Mesothelial cell of epicardium (in vitro differentiated cells): Measurements from ENCODE around the gene PLA2G1B. TPM values are rescaled to one million over a fixed set of nuclear protein-coding genes. Genes with fewer than 3 reads are reported as not detected.
"Not testable (repeated sequence)": the region's sequence is repeated elsewhere in the genome, so short reads cannot be mapped to it uniquely, and the experiment has no call there.

Experiments used
- DNase-seq, 2 experiments: peaks; one replicate each; pipeline ENCODE4 v3.0.0; 2021; ENCODE audit warnings: low spot score in 2 of 2; ENCODE audit not compliant: unreplicated experiment in 2 of 2
- H3K27ac Mint-ChIP-seq: 2 replicates; pipeline ENCODE4 v1.8.0; 2021; ENCODE audit warnings: mixed read lengths
- H3K27me3 Mint-ChIP-seq: 2 replicates; pipeline ENCODE4 v1.8.0; 2021; ENCODE audit warnings: low read depth, mixed read lengths
- H3K36me3 Mint-ChIP-seq: 2 replicates; pipeline ENCODE4 v1.8.0; 2021; ENCODE audit warnings: mixed read lengths
- H3K4me1 Mint-ChIP-seq: 2 replicates; pipeline ENCODE4 v1.8.0; 2021; ENCODE audit warnings: mixed read lengths
- H3K4me3 Mint-ChIP-seq: 2 replicates; pipeline ENCODE4 v1.8.0; 2021; ENCODE audit warnings: mild to moderate bottlenecking, moderate library complexity, mixed read lengths
- H3K9me3 Mint-ChIP-seq: 2 replicates; pipeline ENCODE4 v1.8.0; 2021; ENCODE audit warnings: mixed read lengths
- total RNA-seq: library from RNA; stranded (reverse); gene quantifications from 3 replicates; pipeline ENCODE4 v1.2.1, GENCODE V29; 2021
- TF ChIP-seq, protein P1 (sequence below): fragments of 200-600 bp; sonication (generic); IDR thresholded peaks from one replicate; pipeline ENCODE4 v1.5.0; 2021; ENCODE audit warnings: antibody characterized with exemption; ENCODE audit not compliant: unreplicated experiment

The PLA2G1B gene
- total RNA-seq, 1 donor from 2014 or later = not detected

DNA sequence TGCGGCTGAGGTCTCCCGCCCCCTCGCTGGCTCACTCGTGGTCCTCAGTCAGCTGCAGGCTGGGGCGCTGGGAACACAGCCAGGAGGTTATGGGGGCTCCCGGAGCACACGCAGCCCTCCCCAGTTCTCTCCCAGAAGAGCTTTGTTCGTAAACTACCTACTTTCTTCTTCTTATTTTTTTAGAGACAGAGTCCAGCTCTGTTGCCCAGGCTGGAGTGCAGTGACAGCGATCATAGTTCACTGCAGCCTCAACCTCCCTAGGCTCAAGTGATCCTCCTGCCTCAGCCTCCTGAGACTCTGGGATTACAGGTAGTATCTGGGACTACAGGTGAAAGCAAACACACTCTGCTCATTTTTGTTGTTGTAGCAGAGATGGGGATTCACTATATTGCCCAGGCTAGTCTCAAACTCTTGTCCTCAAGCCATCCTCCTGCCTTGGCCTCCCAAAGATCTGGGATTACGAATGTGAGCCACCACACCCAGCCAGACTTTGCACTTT, 15.5 kb upstream of the PLA2G1B start:
- peaks cover 12% of the 10 kb centered on the region for H3K36me3 Mint-ChIP-seq
- no peak overlapping the region for H3K4me3 Mint-ChIP-seq
- H3K9me3 Mint-ChIP-seq = peaks cover 5% of the 10 kb centered on the region
- H3K27ac Mint-ChIP-seq = no peak overlapping the region
- DNase-seq = no peak
- no peaks in the 10 kb centered on the region for H3K4me1 Mint-ChIP-seq
- no peaks in the 10 kb centered on the region for H3K27me3 Mint-ChIP-seq
- TF ChIP-seq, protein P1, sequence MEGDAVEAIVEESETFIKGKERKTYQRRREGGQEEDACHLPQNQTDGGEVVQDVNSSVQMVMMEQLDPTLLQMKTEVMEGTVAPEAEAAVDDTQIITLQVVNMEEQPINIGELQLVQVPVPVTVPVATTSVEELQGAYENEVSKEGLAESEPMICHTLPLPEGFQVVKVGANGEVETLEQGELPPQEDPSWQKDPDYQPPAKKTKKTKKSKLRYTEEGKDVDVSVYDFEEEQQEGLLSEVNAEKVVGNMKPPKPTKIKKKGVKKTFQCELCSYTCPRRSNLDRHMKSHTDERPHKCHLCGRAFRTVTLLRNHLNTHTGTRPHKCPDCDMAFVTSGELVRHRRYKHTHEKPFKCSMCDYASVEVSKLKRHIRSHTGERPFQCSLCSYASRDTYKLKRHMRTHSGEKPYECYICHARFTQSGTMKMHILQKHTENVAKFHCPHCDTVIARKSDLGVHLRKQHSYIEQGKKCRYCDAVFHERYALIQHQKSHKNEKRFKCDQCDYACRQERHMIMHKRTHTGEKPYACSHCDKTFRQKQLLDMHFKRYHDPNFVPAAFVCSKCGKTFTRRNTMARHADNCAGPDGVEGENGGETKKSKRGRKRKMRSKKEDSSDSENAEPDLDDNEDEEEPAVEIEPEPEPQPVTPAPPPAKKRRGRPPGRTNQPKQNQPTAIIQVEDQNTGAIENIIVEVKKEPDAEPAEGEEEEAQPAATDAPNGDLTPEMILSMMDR = no peak

DNA sequence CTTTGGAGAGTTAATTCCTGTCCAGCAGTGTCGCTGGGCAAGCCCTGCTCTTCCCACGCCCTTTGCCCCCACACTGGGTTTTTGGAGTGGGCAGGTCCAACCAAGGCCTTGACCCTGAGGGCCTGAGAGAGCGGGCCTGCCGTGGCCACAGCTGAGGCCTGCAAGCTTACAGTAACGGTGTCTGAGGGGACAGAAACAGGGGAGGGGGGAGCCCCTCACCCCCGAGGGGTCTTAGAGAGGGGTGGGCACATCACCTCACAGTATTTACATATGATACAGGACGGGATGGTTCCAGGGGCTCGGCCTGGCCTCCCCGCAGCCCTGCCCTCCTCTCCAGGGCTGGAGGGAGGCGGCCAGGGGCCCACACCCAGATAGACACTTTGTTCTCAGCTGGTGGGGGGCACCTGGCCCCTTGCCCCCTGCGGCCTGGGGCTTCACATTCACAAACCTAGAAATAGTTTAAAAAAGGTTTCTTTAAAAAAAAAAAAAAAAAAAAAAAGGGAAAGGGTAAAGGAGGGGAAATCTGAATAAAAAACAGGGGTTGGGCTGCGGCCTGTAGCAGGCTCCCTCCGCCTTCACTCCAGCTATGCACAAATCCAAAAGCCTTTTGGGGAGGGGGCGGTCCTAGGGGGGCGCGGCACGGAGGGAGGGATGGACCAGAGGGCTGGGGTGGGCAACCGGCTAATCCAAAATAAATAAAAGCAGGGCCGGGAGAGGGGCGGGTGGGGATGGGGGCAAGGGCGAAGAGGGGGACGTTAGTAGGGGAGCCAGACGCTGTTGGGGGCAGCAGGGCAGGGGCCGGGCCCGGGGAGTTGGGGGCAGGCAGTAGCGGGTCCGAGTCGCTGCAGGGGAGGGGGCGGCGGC, 14.8 kb upstream of the PLA2G1B start:
- Mint-ChIP-seq H3K27ac (no peak overlapping the region), H3K4me3 (no peak overlapping the region), H3K4me1 (no peaks in the 10 kb centered on the region), H3K9me3 (peaks cover 12% of the 10 kb centered on the region), H3K36me3 (peaks cover 16% of the 10 kb centered on the region), H3K27me3 (no peaks in the 10 kb centered on the region)
- TF ChIP-seq, protein P1 = no peak
- DNase-seq = no peak

DNA sequence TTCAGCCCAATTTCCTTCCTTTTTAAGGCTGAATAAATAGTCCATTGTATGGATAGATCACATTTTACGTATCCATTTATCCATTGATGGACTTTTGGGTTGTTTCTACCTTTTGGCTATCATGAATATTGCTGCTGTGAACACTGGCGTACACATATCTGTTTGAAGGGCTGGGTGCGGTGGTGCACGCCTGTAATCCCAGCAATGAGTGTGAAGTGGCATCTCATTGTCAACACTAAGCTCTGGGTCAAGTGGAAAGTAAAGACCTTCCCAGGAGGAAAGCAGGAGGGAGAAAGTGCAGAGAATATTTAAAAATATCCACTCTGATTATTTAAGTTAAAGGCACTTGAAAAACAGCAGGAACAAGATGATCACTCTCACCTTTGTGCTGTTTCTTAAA, 11.7 kb upstream of the PLA2G1B start:
- Mint-ChIP-seq H3K4me3 (no peak overlapping the region), H3K4me1 (no peaks in the 10 kb centered on the region), H3K27me3 (no peaks in the 10 kb centered on the region), H3K36me3 (peaks cover 15% of the 10 kb centered on the region), H3K9me3 (peaks cover 28% of the 10 kb centered on the region), H3K27ac (no peak overlapping the region)
- DNase-seq = no peak
- TF ChIP-seq, protein P1 = no peak

DNA sequence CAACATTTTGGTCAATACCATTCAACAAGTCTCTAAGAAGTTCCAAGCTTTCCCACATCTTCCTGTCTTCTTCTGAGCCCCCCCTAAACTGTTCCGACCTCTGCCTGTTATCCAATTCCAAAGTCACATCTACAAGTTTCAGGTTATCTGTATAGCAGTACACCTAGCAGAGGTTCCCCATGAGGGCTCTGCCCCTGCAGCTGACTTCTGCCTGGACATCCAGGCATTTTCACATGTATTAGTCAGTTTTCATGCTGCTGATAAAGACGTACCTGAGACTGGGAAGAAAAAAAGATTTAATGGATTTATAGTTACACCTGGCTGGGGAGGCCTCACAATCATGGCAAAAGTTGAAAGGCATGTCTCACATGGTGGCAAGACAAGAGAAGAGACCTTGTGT, 10.2 kb upstream of the PLA2G1B start:
- no peaks in the 10 kb centered on the region for H3K4me1 Mint-ChIP-seq
- H3K27ac Mint-ChIP-seq = no peak overlapping the region
- peaks cover 28% of the 10 kb centered on the region for H3K9me3 Mint-ChIP-seq
- no peak overlapping the region for H3K4me3 Mint-ChIP-seq
- peaks cover 7% of the 10 kb centered on the region for H3K36me3 Mint-ChIP-seq
- no peak for DNase-seq
- TF ChIP-seq, protein P1 = no peak
- no peaks in the 10 kb centered on the region for H3K27me3 Mint-ChIP-seq

DNA sequence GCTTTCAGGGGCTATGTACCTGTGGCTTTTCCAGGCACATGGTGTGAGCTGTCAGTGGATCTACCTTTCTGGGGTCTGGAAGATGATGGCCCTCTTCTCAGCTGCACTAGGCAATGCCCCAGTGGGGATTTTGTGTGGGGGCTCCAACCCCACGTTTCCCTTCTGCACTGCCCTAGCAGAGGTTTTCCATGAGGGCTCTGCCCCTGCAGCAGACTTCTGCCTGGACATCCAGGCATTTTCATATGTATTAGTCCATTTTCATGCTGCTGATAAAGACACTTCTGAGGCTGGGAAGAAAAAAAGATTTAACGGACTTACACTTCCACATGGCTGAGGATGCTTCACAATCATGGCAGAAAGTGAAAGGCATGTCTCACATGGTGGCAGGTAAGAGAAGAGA, 8.8 kb upstream of the PLA2G1B start:
- not testable (repeated sequence) for H3K4me1 Mint-ChIP-seq, H3K27ac Mint-ChIP-seq, H3K4me3 Mint-ChIP-seq, H3K27me3 Mint-ChIP-seq, DNase-seq, H3K36me3 Mint-ChIP-seq
- H3K9me3 Mint-ChIP-seq = peaks cover 28% of the 10 kb centered on the region

DNA sequence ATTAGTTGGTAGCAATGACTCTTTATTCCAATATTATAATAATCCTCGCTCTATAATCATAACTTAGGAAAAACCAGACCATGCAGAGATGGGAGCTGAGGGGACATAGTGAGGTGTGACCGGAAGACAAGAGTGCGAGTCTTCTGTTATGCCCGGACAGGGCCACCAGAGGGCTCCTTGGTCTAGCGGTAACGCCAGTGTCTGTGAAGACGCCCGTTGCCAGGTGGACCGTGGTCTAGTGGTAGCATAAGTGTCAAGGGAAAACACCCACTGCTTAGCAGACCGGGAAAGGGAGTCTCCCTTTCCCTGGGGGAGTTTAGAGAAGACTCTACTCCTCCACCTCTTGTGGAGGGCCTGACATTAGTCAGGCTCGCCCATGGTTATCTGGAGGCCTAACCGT, 7.9 kb upstream of the PLA2G1B start:
- H3K27me3 Mint-ChIP-seq, H3K4me3 Mint-ChIP-seq, H3K36me3 Mint-ChIP-seq, H3K4me1 Mint-ChIP-seq, H3K27ac Mint-ChIP-seq, DNase-seq: not testable (repeated sequence)
- H3K9me3 Mint-ChIP-seq = peaks cover 28% of the 10 kb centered on the region
